ENCODE measurements around the gene PHACTR1.

The PHACTR1 gene

GRCh38 chr6:13038315-13038714 is 321.7 kb downstream of the PHACTR1 start:
- DNase-seq, result no peak

- no peak for DNase-seq
Measured at GRCh38 chr6:13038741-13039190, 322.2 kb downstream of the PHACTR1 start.

DNA sequence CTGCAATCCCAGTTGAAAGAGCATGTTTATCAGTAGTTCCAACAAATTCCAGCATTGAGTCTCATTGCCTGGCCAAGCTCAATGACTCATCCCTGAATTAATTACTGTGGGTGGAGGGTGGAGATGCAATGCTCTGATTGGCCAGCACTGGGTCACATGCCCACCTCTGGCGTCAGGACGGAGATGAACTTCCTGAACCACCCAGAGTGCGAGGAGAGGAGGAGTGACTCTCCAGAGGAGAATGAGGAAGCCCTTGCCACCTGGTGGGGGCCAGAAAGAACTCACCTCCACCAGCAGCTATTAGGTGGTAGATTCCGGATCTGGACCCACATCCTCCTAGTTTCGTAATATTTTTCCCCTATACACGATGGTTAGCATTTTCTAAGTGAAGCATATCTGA is 327.8 kb downstream of the PHACTR1 start:
- no peak for DNase-seq

GRCh38 chr6:13044896-13045295 is 328.3 kb downstream of the PHACTR1 start:
- no peak for DNase-seq

- no peak for DNase-seq
Measured at GRCh38 chr6:13045676-13046075, 329.1 kb downstream of the PHACTR1 start.

DNA sequence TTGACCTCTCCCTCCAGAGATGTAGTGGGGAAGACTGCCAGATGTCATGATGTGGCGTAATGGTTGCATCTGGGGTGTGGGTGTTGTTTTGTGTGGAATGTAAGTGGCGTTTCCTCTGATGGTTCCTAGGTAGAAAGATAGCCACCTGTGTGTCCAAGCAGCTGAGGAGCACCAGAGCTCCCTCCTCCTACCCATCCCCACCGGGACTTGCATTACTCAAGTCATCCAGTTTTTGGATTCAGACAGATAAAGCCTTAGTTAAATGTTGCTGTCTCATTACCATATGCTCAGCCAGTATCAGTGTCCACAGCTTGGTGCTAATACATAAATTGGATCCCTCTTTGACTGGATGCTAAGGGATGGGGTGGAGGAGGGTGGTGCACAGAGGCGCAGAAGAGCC is 329.5 kb downstream of the PHACTR1 start:
- no peak for DNase-seq

- DNase-seq, result no peak
Measured at GRCh38 chr6:13048113-13048512, 331.5 kb downstream of the PHACTR1 start.

DNA sequence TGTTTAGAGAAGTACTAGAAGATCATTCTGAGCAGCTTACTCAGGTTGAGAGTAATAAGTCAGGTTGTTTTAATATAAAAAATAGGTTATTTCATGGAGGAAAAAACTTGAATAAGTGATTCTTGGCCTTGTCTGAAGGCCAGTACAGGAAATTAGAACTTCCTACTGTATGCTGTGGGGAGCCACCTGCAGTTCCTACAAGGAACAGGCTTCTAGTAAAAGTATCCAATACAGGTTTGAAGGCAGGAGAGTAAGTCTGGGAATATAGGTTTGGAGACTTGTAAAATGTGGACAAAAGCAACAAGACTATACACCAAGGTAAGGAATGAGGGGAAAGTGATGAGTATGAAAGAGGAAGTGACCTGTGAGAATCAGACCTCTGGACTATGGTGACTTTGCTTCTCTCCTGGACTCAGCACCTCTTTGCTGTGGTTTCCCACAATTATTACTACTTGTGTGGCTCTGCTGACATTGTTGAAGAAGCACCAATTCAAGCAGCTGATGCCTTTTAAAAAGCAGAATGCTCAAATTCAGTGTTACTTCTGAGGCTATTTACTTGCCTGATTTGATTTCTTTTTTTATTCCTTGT is 333.2 kb downstream of the PHACTR1 start:
- DNase-seq, result no peak

- no peak for DNase-seq
Measured at GRCh38 chr6:13053006-13053461, 336.5 kb downstream of the PHACTR1 start.

DNA sequence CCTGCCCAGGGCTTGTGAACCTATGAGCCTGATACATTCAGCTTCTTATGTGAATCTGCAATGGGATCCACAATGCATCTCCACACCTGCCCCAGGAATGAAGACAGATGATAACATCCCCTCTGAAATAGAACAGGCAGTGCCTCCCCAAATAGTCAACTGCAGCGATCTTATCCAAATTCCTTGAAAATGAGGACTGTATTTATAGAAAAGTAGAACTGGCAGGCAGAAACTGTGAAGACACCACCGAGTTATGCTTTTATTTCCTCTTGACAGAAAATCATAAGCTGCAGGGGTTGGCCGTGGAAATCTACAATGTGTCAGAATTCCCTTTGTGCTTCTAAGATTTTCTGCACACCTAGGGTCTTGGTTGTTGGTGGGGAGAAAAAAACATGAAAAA is 341.5 kb downstream of the PHACTR1 start:
- DNase-seq, result no peak

DNA sequence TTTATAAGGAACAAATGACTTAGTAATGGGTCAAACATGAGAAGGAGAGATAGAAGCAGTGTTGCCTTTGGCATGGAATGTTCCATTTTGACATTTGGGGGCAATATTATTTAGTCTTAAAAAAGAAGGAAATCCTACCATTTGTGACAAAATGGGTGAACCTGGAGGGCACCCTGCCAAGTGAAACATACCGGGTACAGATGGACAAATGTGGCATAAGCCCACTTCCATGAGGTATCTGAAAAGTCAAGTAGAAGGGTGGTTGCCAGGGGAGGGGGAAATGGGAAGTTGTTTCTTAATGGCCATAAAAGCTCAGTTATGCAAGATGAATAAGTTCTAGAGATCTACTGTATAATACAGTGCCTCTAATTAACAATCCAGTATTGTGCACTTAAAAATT is 342.5 kb downstream of the PHACTR1 start:
- DNase-seq, result no peak

- no peak for DNase-seq
Measured at GRCh38 chr6:13063300-13063918, 346.8 kb downstream of the PHACTR1 start.

DNA sequence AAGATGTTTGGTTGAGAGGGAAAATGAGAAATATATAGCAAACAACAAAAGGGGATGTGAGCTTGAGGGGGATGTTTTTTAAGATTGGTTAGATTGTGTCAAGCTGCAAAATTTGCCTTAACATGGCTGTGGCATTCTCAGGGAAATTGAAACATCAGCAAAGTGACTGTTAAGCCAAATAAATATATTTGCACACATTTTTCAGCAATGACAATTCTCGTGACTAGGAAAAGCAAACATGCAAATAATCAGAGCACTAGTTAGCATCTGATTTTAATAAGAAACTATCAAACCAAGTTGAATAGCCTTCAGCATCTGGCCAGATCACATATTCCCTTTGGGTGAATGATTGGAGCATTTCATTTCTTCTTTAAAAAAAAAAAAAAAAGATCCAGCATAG is 349.0 kb downstream of the PHACTR1 start:
- DNase-seq, result no peak

GRCh38 chr6:13066050-13066449 is 349.5 kb downstream of the PHACTR1 start:
- DNase-seq, result no peak

- no peak for DNase-seq
Measured at GRCh38 chr6:13066820-13067219, 350.3 kb downstream of the PHACTR1 start.

DNA sequence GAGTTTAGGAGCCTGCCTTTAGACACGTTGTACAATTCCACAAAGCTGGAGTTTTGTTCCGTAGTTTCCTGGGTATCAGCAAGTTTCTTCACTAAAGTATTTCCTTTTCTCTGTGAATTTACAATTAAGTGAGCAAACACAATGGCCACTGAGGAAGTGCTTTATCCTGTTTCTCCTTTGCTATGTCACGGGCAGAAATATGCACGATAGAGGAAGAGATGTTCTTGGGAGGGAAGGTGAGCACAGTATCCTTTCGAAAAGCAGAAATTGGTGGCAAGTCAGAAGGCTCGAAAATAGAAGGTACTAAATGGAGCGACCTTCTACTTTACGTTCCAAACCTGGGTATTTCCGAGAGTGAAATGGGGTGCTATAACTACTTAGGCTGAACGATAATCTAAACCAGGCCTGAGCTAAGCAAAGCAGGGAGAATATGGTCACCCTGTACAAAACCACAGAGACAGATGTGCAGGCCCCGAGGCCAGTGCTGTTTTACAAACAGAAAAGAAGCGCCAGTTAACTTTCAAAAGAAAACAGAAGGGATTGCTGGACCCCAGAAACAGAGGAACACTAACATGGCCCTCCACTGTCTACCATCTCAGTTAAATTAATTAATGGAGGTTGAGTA is 352.1 kb downstream of the PHACTR1 start:
- DNase-seq, result no peak

- DNase-seq, result no peak
Measured at GRCh38 chr6:13071550-13072345, 355.2 kb downstream of the PHACTR1 start.

GRCh38 chr6:13072686-13073347 is 356.2 kb downstream of the PHACTR1 start:
- DNase-seq, result no peak

- DNase-seq, result no peak
Measured at GRCh38 chr6:13074415-13075140, 358.0 kb downstream of the PHACTR1 start.

- no peak for DNase-seq
Measured at GRCh38 chr6:13075141-13075845, 358.7 kb downstream of the PHACTR1 start.

DNA sequence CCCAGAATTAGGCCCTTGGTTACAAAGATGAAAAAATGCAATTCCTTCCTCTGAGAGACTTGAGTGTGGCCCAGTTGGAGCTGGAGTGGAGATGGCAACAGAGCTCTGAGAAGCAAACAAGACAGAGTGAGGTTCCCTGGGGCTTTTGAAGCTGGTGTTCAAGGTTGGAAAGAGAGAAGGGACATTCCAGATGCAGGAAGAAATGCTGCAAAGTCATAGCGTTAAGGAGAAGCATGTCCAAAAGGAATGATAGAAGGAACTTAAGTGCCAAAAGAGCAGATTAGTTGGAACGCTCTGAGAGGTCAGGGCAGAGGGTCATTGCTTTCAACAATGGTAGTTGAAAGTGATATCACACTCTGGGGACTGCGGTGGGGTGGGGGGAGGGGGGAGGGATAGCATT is 360.0 kb downstream of the PHACTR1 start:
- no peak for DNase-seq

DNA sequence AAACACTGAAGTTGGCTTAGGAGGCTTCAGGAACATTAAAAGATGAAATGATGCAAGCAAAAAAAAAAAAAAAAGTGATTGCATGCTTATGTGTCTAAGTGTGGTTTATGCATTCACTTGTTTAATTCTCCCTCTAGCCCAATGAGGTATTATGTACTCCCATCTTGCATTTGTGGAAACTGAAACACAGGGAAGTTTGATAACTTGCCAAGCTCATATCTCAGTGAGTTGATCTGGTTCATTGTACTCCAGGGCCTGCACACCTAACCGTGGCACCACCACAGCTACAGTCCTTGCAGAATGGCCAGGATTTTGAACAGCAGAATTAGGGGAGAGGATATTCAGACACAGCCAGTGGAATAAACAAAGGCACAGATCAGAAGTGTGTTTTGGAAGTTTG is 360.6 kb downstream of the PHACTR1 start:
- no peak for DNase-seq

All from activated naive CD4-positive, alpha-beta T cell (primary cell).